Tibial nerve (tissue), 4 donors: ENCODE measurements around the gene TEX9. TPM values are rescaled to one million over a fixed set of nuclear protein-coding genes. Genes with fewer than 3 reads are reported as not detected.

Experiments
- DNase-seq, 2 donors: peaks; one replicate each; pipeline ENCODE4 v3.0.0-alpha.2; 2019; ENCODE audit warnings: low spot score in 2 of 2
- H3K27ac ChIP-seq, 4 donors: fragments of 200-600 bp; sonication (generic) in 3 of 4; one replicate each; pipeline ENCODE4 v1.5.1; 2017 to 2019; ENCODE audit warnings: mild to moderate bottlenecking in 1 of 4
- H3K27me3 ChIP-seq, 2 donors: fragments of 200-600 bp; sonication (generic) in 1 of 2; one replicate each; pipeline versions ENCODE4 v1.5.1 to v1.6.0; 2017 to 2019
- H3K36me3 ChIP-seq, 3 donors: fragments of 200-600 bp; sonication (generic); one replicate each; pipeline ENCODE4 v1.5.1; 2018 to 2019
- H3K4me1 ChIP-seq, 4 donors: fragments of 200-600 bp; sonication (generic) in 3 of 4; one replicate each; pipeline ENCODE4 v1.5.1; 2017 to 2019
- H3K4me3 ChIP-seq, 4 donors: fragments of 200-600 bp; sonication (generic) in 3 of 4; one replicate each; pipeline ENCODE4 v1.5.1; 2017 to 2019; ENCODE audit warnings: mild to moderate bottlenecking in 1 of 4, moderate library complexity in 1 of 4
- H3K9me3 ChIP-seq, 4 donors: fragments of 200-600 bp; sonication (generic) in 3 of 4; one replicate each; pipeline ENCODE4 v1.5.1; 2017 to 2019
- EP300 ChIP-seq, 2 donors: sonication (generic); formaldehyde crosslinking; IDR thresholded peaks; one replicate each; pipeline ENCODE4 v1.6.1; 2017; ENCODE audit warnings: antibody characterized with exemption in 2 of 2, mild to moderate bottlenecking in 1 of 2
- POLR2A ChIP-seq, 2 donors: fragments of 450-650 bp; IDR thresholded peaks; one replicate each; pipeline ENCODE4 v1.6.1; 2017; ENCODE audit warnings: antibody characterized with exemption in 2 of 2, mild to moderate bottlenecking in 2 of 2, moderate library complexity in 2 of 2
- WGBS, 2 donors: methylation state at CpG; one replicate each; pipeline ENCODE4 v1.1.5; 2018; 5-methylcytosine and 5-hydroxymethylcytosine counted together
- total RNA-seq, 4 donors: library from RNA; depleted of rRNA; stranded (reverse); fragments of >200 nt; gene quantifications; one replicate each; pipeline ENCODE4 v1.1.0, GENCODE V29; 2016
- TF ChIP-seq, protein P1 (sequence below), 5 experiments: fragments of 200-600 bp in 3 of 5; fragments of 450-650 bp in 2 of 5; sonication (generic) in 3 of 5; IDR thresholded peaks; one replicate each; pipeline ENCODE4 v1.5.1; 2016 to 2019; ENCODE audit warnings: antibody characterized with exemption in 5 of 5, mild to moderate bottlenecking in 3 of 5, moderate library complexity in 2 of 5

TEX9 gene
- total RNA-seq, 4 donors from 2014 or later: 5.4 to 12.4 (median 6.6) TPM

DNA sequence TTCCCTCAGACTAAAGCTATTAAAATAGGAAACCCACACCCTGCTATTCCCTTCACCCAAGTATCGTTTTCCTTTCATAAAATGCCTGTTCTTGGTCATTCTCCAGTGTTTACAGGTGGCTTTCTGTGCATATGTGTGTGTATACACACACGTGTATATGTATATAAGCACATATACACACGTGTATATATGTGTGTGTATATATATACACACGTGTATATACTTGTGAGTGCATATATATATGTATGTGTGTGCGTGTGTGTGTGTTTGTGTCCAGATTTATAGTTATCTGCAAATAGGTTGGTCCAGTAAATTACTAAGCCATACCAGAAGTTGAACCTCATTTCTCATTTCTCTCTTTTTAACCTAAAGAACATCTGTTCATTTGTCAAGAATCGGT lies 15.7 kb upstream of the TEX9 start:
- no peak for TF ChIP-seq POLR2A (IDR thresholded peaks at IDR 0.05)
- 89 to 90% methylated on average over 6 of the region's 6 CpGs for WGBS, 2 donors
- Histone ChIP-seq H3K4me3 (no peak overlapping the region), H3K27me3 (no peaks in the 10 kb centered on the region), H3K4me1 (peaks cover 0 to 4% (median 0%) of the 10 kb centered on the region in 4 donors), H3K27ac (no peak overlapping the region), H3K36me3 (no peaks in the 10 kb centered on the region), H3K9me3 (no peaks in the 10 kb centered on the region)
- no peak for DNase-seq

DNA sequence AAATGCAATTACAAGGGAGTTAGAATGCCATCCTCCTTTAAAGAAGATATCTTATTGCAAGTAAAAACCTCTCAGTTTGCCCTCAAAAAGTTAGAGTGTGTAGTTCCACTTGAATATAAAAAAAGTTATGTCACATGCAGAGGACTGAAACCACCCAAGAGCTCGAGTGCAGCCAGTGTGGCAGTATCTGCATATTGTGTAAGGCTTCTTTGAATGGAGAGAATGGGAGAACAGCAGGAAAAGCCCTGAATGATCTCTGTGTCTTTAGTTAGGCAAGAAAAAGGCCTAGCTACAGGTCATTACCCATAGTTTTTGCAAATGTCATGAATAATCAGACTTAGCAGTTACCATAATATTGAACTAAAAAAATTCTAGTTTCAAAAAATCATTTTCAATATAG lies 13.9 kb upstream of the TEX9 start:
- Histone ChIP-seq H3K36me3 (no peaks in the 10 kb centered on the region), H3K4me1 (peaks cover 0 to 4% (median 0%) of the 10 kb centered on the region in 4 donors), H3K27ac (no peak overlapping the region), H3K27me3 (no peaks in the 10 kb centered on the region), H3K4me3 (no peak overlapping the region), H3K9me3 (no peaks in the 10 kb centered on the region)
- WGBS, 2 donors: 18 to 22% methylated on average over 1 of the region's 1 CpG
- TF ChIP-seq, protein P1, sequence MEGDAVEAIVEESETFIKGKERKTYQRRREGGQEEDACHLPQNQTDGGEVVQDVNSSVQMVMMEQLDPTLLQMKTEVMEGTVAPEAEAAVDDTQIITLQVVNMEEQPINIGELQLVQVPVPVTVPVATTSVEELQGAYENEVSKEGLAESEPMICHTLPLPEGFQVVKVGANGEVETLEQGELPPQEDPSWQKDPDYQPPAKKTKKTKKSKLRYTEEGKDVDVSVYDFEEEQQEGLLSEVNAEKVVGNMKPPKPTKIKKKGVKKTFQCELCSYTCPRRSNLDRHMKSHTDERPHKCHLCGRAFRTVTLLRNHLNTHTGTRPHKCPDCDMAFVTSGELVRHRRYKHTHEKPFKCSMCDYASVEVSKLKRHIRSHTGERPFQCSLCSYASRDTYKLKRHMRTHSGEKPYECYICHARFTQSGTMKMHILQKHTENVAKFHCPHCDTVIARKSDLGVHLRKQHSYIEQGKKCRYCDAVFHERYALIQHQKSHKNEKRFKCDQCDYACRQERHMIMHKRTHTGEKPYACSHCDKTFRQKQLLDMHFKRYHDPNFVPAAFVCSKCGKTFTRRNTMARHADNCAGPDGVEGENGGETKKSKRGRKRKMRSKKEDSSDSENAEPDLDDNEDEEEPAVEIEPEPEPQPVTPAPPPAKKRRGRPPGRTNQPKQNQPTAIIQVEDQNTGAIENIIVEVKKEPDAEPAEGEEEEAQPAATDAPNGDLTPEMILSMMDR (IDR thresholded peaks at IDR 0.05): no peak
- no peak for TF ChIP-seq EP300 (IDR thresholded peaks at IDR 0.05)
- no peak for TF ChIP-seq POLR2A (IDR thresholded peaks at IDR 0.05)
- no peak for DNase-seq

GRCh38 chr15:56351957-56352506 lies 13.2 kb upstream of the TEX9 start:
- no peak overlapping the region for H3K4me3 ChIP-seq
- TF ChIP-seq EP300 (IDR thresholded peaks at IDR 0.05) (no peak), POLR2A (IDR thresholded peaks at IDR 0.05) (no peak)
- TF ChIP-seq, protein P1 (IDR thresholded peaks at IDR 0.05): no peak
- no peak overlapping the region for H3K27ac ChIP-seq
- peaks cover 0 to 4% (median 0%) of the 10 kb centered on the region in 4 donors for H3K4me1 ChIP-seq
- H3K27me3 ChIP-seq: no peaks in the 10 kb centered on the region
- DNase-seq: no peak
- H3K9me3 ChIP-seq: no peaks in the 10 kb centered on the region
- no peaks in the 10 kb centered on the region for H3K36me3 ChIP-seq
- 89 to 95% methylated on average over 12 of the region's 12 CpGs for whole genome bisulfite sequencing, 2 donors

- no peaks in the 10 kb centered on the region for H3K9me3 ChIP-seq
- 37 to 50% methylated on average over 1 of the region's 1 CpG for WGBS, 2 donors
- DNase-seq: no peak
- peaks cover 0 to 4% (median 0%) of the 10 kb centered on the region in 4 donors for H3K4me1 ChIP-seq
- H3K36me3 ChIP-seq: no peaks in the 10 kb centered on the region
- TF ChIP-seq POLR2A (IDR thresholded peaks at IDR 0.05) (no peak), EP300 (IDR thresholded peaks at IDR 0.05) (no peak)
- TF ChIP-seq, protein P1 (IDR thresholded peaks at IDR 0.05): no peak
- no peak overlapping the region for H3K4me3 ChIP-seq
- H3K27ac ChIP-seq: no peak overlapping the region
- H3K27me3 ChIP-seq: no peaks in the 10 kb centered on the region
These were observed 12.1 kb upstream of the TEX9 start for GRCh38 chr15:56353119-56353518.

GRCh38 chr15:56353740-56354139 lies 11.5 kb upstream of the TEX9 start:
- DNase-seq: no peak
- no peaks in the 10 kb centered on the region for H3K9me3 ChIP-seq
- no peak overlapping the region for H3K4me3 ChIP-seq
- H3K27me3 ChIP-seq: no peaks in the 10 kb centered on the region
- TF ChIP-seq, protein P1 (IDR thresholded peaks at IDR 0.05): no peak
- no peak for TF ChIP-seq EP300 (IDR thresholded peaks at IDR 0.05)
- no peak for TF ChIP-seq POLR2A (IDR thresholded peaks at IDR 0.05)
- no peaks in the 10 kb centered on the region for H3K36me3 ChIP-seq
- no peak overlapping the region for H3K27ac ChIP-seq
- H3K4me1 ChIP-seq: peaks cover 0 to 4% (median 0%) of the 10 kb centered on the region in 4 donors

DNA sequence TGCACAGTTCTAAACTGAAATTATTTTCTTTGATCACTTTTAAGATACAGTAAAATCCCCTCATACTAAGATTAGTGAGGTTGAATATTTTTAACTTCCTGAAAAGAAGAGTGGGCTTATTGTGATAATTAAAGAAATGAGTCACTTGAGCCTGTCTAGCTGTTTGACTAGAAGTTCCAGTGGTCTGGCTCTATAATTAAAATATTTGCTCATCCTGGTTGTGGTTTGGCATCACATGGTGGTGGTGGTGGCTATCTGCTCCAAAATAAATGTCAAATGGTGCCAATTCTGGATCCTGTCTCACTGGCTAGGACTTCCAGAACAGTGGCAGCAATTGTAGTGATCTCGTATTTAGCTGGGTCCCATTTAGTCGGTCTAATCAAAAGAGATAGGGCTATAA lies 8.6 kb upstream of the TEX9 start:
- Histone ChIP-seq H3K27ac (no peak overlapping the region), H3K4me1 (peaks cover 0 to 4% (median 0%) of the 10 kb centered on the region in 4 donors), H3K9me3 (peaks cover 0 to 2% (median 0%) of the 10 kb centered on the region in 4 donors), H3K27me3 (no peaks in the 10 kb centered on the region), H3K4me3 (no peak overlapping the region), H3K36me3 (no peaks in the 10 kb centered on the region)
- TF ChIP-seq EP300 (IDR thresholded peaks at IDR 0.05): no peak
- TF ChIP-seq POLR2A (IDR thresholded peaks at IDR 0.05): no peak
- TF ChIP-seq, protein P1 (IDR thresholded peaks at IDR 0.05): no peak
- DNase-seq: no peak
- 54 to 74% methylated on average over 2 of the region's 2 CpGs for whole genome bisulfite sequencing, 2 donors
